ENCODE data around the gene ACSL1. TPM values are rescaled to one million over a fixed set of nuclear protein-coding genes. Genes with fewer than 3 reads are reported as not detected.
A peak's percentile ranks its signal among the peaks of the same experiment; 100 is the strongest.

ACSL1 gene
- total and polyA plus RNA-seq, 2 donors (not counting 1 experiment from before 2014, with no cell fraction given), result 15.4 to 30.1 TPM

DNA sequence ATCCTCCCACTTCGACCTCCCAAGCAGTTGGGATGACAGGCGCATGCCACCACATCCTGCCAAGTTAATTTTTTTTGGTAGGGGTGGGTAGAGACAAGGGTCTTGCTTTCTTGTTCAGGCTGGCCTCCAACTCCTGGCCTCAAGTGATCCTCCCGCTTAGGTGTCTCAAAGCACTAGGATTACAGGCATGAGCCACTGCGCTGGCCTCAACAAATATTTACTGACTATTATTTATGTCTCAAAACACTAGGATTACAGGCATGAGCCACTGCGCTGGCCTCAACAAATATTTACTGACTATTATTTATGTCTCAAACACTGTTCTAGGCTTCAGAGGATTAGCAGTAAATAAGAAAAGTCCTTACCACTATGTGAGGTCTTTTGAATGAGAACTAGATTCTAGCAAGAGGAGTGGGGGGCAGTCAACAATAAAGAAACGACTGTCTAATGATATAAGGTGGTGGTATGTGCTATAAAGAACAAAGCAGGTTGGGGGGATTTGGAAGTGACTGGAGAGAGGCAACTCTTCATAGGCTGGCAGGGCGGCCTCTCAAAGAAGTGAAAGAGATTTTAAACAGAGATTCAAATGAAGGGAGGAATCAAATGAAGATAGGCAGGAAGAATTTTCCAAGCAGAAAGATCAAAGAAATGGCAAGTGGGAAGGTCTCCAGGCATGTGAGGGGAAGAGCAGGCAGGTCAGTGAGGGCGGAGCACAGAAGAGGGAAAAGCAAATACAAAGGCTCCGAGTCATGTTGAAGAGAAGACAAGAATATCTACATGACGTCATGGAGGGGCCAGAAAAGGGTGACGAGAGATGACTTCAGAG, 12.7 kb upstream of the ACSL1 start:
- H3K27me3 ChIP-seq (ENCODE audit: control insufficient read depth, insufficient read depth, low read length), result no peaks in the 10 kb centered on the region
- H3K4me1 ChIP-seq (ENCODE audit: control insufficient read depth, extremely low read depth, insufficient read depth, low read length), result no peaks in the 10 kb centered on the region
- H3K79me2 ChIP-seq (ENCODE audit: control insufficient read depth, insufficient read depth, low read length), result no peaks in the 10 kb centered on the region
- no peaks in the 10 kb centered on the region for H4K20me1 ChIP-seq (ENCODE audit: control insufficient read depth, extremely low read depth, insufficient read depth, low read length)
- H3K4me3 ChIP-seq (replicated peaks in 1 of 4; ENCODE audit: control extremely low read depth in 1 of 4, insufficient read depth in 1 of 4, low read depth in 3 of 4, low read length in 4 of 4), result no peak overlapping the region
- H3K9ac ChIP-seq (ENCODE audit: insufficient read depth, low read length), result no peak overlapping the region
- no peaks in the 10 kb centered on the region for H3K9me3 ChIP-seq (ENCODE audit: control insufficient read depth, insufficient read depth, low read depth, low read length)
- H3K27ac ChIP-seq (ENCODE audit: insufficient read depth, low read length), result no peak overlapping the region
- H3K36me3 ChIP-seq (ENCODE audit: control insufficient read depth, insufficient read depth, low read length), result no peaks in the 10 kb centered on the region
- peak; percentile 4 to 26 for DNase-seq (ENCODE audit: low read depth in 2 of 2)
- H2AFZ ChIP-seq (ENCODE audit: low read length), result no peak overlapping the region
- TF ChIP-seq EZH2 (IDR thresholded peaks at IDR 0.05; ENCODE audit: low read length, missing control alignments) (no peak), CTCF (conservative IDR thresholded peaks at IDR 0.05 in 1 of 2, IDR thresholded peaks at IDR 0.05 in 1 of 2; ENCODE audit: low read depth in 1 of 2, low read length in 2 of 2) (no peak)
- no peak overlapping the region for H3K4me2 ChIP-seq (ENCODE audit: extremely low read depth, insufficient read depth, low read length)

GRCh38 chr4:184836613-184837012, 10.8 kb upstream of the ACSL1 start:
- H3K4me3 ChIP-seq (replicated peaks in 1 of 4; ENCODE audit: control extremely low read depth in 1 of 4, insufficient read depth in 1 of 4, low read depth in 3 of 4, low read length in 4 of 4), result no peak overlapping the region
- no peaks in the 10 kb centered on the region for H4K20me1 ChIP-seq (ENCODE audit: control insufficient read depth, extremely low read depth, insufficient read depth, low read length)
- no peak overlapping the region for H3K9ac ChIP-seq (ENCODE audit: insufficient read depth, low read length)
- H3K4me1 ChIP-seq (ENCODE audit: control insufficient read depth, extremely low read depth, insufficient read depth, low read length), result no peaks in the 10 kb centered on the region
- no peak overlapping the region for H2AFZ ChIP-seq (ENCODE audit: low read length)
- H3K36me3 ChIP-seq (ENCODE audit: control insufficient read depth, insufficient read depth, low read length), result no peaks in the 10 kb centered on the region
- DNase-seq (ENCODE audit: low read depth in 2 of 2), result no peak
- no peaks in the 10 kb centered on the region for H3K79me2 ChIP-seq (ENCODE audit: control insufficient read depth, insufficient read depth, low read length)
- no peak overlapping the region for H3K27ac ChIP-seq (ENCODE audit: insufficient read depth, low read length)
- H3K27me3 ChIP-seq (ENCODE audit: control insufficient read depth, insufficient read depth, low read length), result no peaks in the 10 kb centered on the region
- H3K9me3 ChIP-seq (ENCODE audit: control insufficient read depth, insufficient read depth, low read depth, low read length), result no peaks in the 10 kb centered on the region
- TF ChIP-seq EZH2 (IDR thresholded peaks at IDR 0.05; ENCODE audit: low read length, missing control alignments) (no peak), CTCF (conservative IDR thresholded peaks at IDR 0.05 in 1 of 2, IDR thresholded peaks at IDR 0.05 in 1 of 2; ENCODE audit: low read depth in 1 of 2, low read length in 2 of 2) (no peak)
- H3K4me2 ChIP-seq (ENCODE audit: extremely low read depth, insufficient read depth, low read length), result no peak overlapping the region

- H3K9ac ChIP-seq (ENCODE audit: insufficient read depth, low read length), result no peak overlapping the region
- H4K20me1 ChIP-seq (ENCODE audit: control insufficient read depth, extremely low read depth, insufficient read depth, low read length), result no peaks in the 10 kb centered on the region
- H2AFZ ChIP-seq (ENCODE audit: low read length), result no peak overlapping the region
- H3K27me3 ChIP-seq (ENCODE audit: control insufficient read depth, insufficient read depth, low read length), result no peaks in the 10 kb centered on the region
- H3K4me3 ChIP-seq (replicated peaks in 1 of 4; ENCODE audit: control extremely low read depth in 1 of 4, insufficient read depth in 1 of 4, low read depth in 3 of 4, low read length in 4 of 4), result no peak overlapping the region
- H3K79me2 ChIP-seq (ENCODE audit: control insufficient read depth, insufficient read depth, low read length), result no peaks in the 10 kb centered on the region
- TF ChIP-seq CTCF (conservative IDR thresholded peaks at IDR 0.05 in 1 of 2, IDR thresholded peaks at IDR 0.05 in 1 of 2; ENCODE audit: low read depth in 1 of 2, low read length in 2 of 2) (no peak), EZH2 (IDR thresholded peaks at IDR 0.05; ENCODE audit: low read length, missing control alignments) (no peak)
- H3K9me3 ChIP-seq (ENCODE audit: control insufficient read depth, insufficient read depth, low read depth, low read length), result no peaks in the 10 kb centered on the region
- DNase-seq (ENCODE audit: low read depth in 2 of 2), result no peak
- no peak overlapping the region for H3K27ac ChIP-seq (ENCODE audit: insufficient read depth, low read length)
- no peaks in the 10 kb centered on the region for H3K36me3 ChIP-seq (ENCODE audit: control insufficient read depth, insufficient read depth, low read length)
- no peaks in the 10 kb centered on the region for H3K4me1 ChIP-seq (ENCODE audit: control insufficient read depth, extremely low read depth, insufficient read depth, low read length)
- H3K4me2 ChIP-seq (ENCODE audit: extremely low read depth, insufficient read depth, low read length), result no peak overlapping the region
These were observed 7.5 kb upstream of the ACSL1 start for GRCh38 chr4:184833046-184833838.
